Measurements from ENCODE around the gene AK3.

Gene AK3

DNA sequence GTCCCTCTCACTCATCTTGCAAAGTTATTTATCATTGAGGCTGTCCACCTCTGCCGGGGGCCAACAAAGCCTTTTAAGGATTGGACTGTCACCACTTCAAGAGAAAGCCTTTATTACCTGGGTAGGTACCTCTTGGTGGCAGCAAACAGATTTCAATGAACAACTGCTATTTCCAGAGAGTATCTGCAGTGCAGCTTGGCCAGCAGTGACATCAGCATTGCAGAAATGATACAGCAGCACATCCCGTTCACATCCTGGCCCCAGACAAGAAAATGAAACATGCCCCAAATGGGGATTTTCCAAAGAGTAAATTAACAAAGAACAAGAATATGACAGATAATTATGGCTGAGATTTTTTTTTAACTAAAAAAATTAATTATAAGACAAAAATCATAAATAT is 72.4 kb downstream of the AK3 start:
- ChIA-PET POLR2A (no interaction called here), CTCF (no interaction called here)
- TF ChIP-seq HDGF (IDR thresholded peaks at IDR 0.05; ENCODE audit: borderline replicate concordance), result no peak
- TF ChIP-seq SP1 (IDR thresholded peaks at IDR 0.05), result no peak
- no peak for TF ChIP-seq ZNF384 (IDR thresholded peaks at IDR 0.05)
- no peak for TF ChIP-seq SUZ12 (IDR thresholded peaks at IDR 0.05)
- no peak for TF ChIP-seq BHLHE40 (IDR thresholded peaks at IDR 0.05; ENCODE audit: borderline replicate concordance)
- TF ChIP-seq TARDBP (IDR thresholded peaks at IDR 0.05), result no peak
- TF ChIP-seq CTBP1 (IDR thresholded peaks at IDR 0.05; ENCODE audit: borderline replicate concordance), result no peak
- no peak for TF ChIP-seq FOXA1 (IDR thresholded peaks at IDR 0.05)
- TF ChIP-seq FOXM1 (IDR thresholded peaks at IDR 0.05; ENCODE audit: borderline replicate concordance), result no peak
- no peak for TF ChIP-seq ELF4 (IDR thresholded peaks at IDR 0.05)
- TF ChIP-seq, protein P1, sequence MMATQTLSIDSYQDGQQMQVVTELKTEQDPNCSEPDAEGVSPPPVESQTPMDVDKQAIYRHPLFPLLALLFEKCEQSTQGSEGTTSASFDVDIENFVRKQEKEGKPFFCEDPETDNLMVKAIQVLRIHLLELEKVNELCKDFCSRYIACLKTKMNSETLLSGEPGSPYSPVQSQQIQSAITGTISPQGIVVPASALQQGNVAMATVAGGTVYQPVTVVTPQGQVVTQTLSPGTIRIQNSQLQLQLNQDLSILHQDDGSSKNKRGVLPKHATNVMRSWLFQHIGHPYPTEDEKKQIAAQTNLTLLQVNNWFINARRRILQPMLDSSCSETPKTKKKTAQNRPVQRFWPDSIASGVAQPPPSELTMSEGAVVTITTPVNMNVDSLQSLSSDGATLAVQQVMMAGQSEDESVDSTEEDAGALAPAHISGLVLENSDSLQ (IDR thresholded peaks at IDR 0.05), result no peak
- TF ChIP-seq FOXK2 (IDR thresholded peaks at IDR 0.05), result no peak
- TF ChIP-seq LEF1 (IDR thresholded peaks at IDR 0.05; ENCODE audit: borderline replicate concordance), result no peak
- no peak for TF ChIP-seq NFRKB (IDR thresholded peaks at IDR 0.05)
- TF ChIP-seq L3MBTL2 (conservative IDR thresholded peaks at IDR 0.05), result no peak
- no peak for TF ChIP-seq ARNT (IDR thresholded peaks at IDR 0.05)
- no peak for DNase-seq (ENCODE audit: extremely low spot score)

DNA sequence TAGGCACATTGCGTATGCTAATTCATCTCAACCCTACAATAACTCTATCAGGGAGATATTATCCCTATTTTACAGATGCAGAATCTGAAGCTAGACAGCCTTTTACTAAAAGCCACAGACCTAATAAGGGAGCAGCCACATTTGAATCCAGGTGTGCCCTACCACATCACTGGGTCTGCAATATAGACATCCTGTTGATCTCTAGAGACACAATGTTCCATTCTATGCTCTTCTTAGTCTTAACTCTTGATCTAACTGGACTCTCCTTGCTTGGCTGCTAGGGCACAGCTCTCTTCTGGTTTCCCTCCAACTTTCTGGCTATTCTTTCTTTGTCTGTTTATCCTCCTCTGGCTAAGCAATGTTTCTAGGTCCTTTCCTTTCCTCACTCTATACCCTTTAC is 73.3 kb downstream of the AK3 start:
- TF ChIP-seq ZNF384 (IDR thresholded peaks at IDR 0.05) (no peak), FOXA1 (IDR thresholded peaks at IDR 0.05) (no peak), ELF4 (IDR thresholded peaks at IDR 0.05) (no peak), L3MBTL2 (conservative IDR thresholded peaks at IDR 0.05) (no peak), TARDBP (IDR thresholded peaks at IDR 0.05) (no peak), CTBP1 (IDR thresholded peaks at IDR 0.05; ENCODE audit: borderline replicate concordance) (no peak), BHLHE40 (IDR thresholded peaks at IDR 0.05; ENCODE audit: borderline replicate concordance) (no peak), NFRKB (IDR thresholded peaks at IDR 0.05) (no peak), SP1 (IDR thresholded peaks at IDR 0.05) (no peak), FOXK2 (IDR thresholded peaks at IDR 0.05) (no peak), ARNT (IDR thresholded peaks at IDR 0.05) (no peak), LEF1 (IDR thresholded peaks at IDR 0.05; ENCODE audit: borderline replicate concordance) (no peak), FOXM1 (IDR thresholded peaks at IDR 0.05; ENCODE audit: borderline replicate concordance) (no peak), SUZ12 (IDR thresholded peaks at IDR 0.05) (no peak)
- TF ChIP-seq, protein P1 (IDR thresholded peaks at IDR 0.05), result no peak

DNA sequence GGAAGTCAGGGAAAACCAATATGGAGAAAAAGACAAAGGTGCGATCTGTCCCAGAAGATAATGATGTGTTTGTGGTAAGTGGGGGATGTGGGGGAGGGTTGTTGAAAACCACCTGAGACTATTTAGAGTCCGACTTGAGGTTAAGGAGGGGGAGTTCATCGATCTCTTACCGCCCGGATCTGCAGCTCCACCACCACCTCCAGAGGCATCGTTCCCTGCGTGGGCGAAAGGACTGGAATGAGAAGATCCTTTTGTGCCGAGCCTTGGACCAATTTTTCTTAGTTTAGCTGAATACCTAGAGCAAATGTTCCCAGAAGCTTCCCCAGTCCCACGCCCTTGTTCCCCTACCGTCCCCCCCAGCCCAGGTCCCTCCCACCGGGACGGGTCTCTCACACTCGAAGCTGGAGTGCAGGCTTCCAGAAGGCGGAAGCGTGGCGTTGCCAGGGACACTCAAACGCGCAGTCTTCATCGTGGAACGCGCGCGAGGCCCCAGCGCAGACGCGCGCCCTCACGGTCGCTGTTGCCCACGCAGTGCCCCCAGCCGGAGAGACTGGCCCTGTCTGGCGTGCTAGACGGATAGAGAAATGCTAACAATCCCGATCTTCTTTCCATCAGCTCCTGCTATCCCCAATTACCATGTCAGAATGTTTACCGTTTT is 74.8 kb downstream of the AK3 start, which contains the start of gene SPATA6L:
SPATA6L (minus strand) TSS at position 439 of the 658 bp plus-strand sequence; CDS start at position 209, 230 bp downstream.
- no peak for DNase-seq (ENCODE audit: extremely low spot score)

More for the DNA sequence above, 73.3 kb downstream of the AK3 start:
- DNase-seq (ENCODE audit: extremely low spot score), result no peak
- CTCF ChIA-PET, result no interaction called here
- POLR2A ChIA-PET, result no interaction called here

DNA sequence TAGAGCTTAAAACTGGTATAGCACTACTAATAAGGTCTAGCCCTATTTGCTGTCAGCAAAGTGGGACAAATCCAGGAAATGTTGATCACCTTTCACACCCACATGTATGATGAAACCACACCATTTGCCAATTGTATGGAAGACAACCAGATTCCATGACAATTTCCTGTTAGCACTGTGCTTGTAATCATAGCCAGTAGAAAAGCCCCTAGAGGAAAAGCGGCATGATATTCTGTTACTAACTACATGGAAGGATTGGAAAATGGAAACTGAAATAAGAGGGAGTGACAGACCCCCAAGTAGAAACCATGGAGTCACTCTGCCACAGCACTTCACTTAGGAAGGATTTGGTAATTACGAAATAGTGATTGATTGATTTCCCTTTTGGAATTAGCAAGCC is 75.6 kb downstream of the AK3 start:
- ChIA-PET CTCF (interaction anchor here (1.1 kb wide), 1 partner anchor 14 kb away, joined by 3 read pairs; the partner anchor contains the start of gene CDC37L1), POLR2A (interaction anchor here (1.2 to 2.5 kb wide), 2 partner anchors 14 to 17 kb away, joined by 3 to 14 read pairs; partner anchors contain the start of gene CDC37L1)
- no peak for DNase-seq (ENCODE audit: extremely low spot score)
- TF ChIP-seq, protein P1 (IDR thresholded peaks at IDR 0.05), result no peak
- TF ChIP-seq FOXM1 (IDR thresholded peaks at IDR 0.05; ENCODE audit: borderline replicate concordance) (no peak), LEF1 (IDR thresholded peaks at IDR 0.05; ENCODE audit: borderline replicate concordance) (no peak), L3MBTL2 (conservative IDR thresholded peaks at IDR 0.05) (no peak), CTBP1 (IDR thresholded peaks at IDR 0.05; ENCODE audit: borderline replicate concordance) (no peak), FOXA1 (IDR thresholded peaks at IDR 0.05) (no peak), SP1 (IDR thresholded peaks at IDR 0.05) (no peak), HDGF (IDR thresholded peaks at IDR 0.05; ENCODE audit: borderline replicate concordance) (no peak), ZNF384 (IDR thresholded peaks at IDR 0.05) (no peak), SUZ12 (IDR thresholded peaks at IDR 0.05) (no peak), BHLHE40 (IDR thresholded peaks at IDR 0.05; ENCODE audit: borderline replicate concordance) (no peak), TARDBP (IDR thresholded peaks at IDR 0.05) (no peak), FOXK2 (IDR thresholded peaks at IDR 0.05) (no peak), ELF4 (IDR thresholded peaks at IDR 0.05) (no peak), ARNT (IDR thresholded peaks at IDR 0.05) (no peak), NFRKB (IDR thresholded peaks at IDR 0.05) (no peak)

More for the DNA sequence above, 74.8 kb downstream of the AK3 start, which contains the start of gene SPATA6L:
- POLR2A ChIA-PET, result interaction anchor here (1.2 to 2.5 kb wide), 2 partner anchors 13 to 16 kb away, joined by 3 to 14 read pairs; partner anchors contain the start of gene CDC37L1
- CTCF ChIA-PET, result interaction anchor here (0.9 to 1.1 kb wide), 2 partner anchors 9 to 13 kb away, joined by 3 read pairs; partner anchors contain the start of gene CDC37L1
- TF ChIP-seq FOXK2 (IDR thresholded peaks at IDR 0.05) (no peak), BHLHE40 (IDR thresholded peaks at IDR 0.05; ENCODE audit: borderline replicate concordance) (no peak), L3MBTL2 (conservative IDR thresholded peaks at IDR 0.05) (no peak), TARDBP (IDR thresholded peaks at IDR 0.05) (no peak), ELF4 (IDR thresholded peaks at IDR 0.05) (no peak), LEF1 (IDR thresholded peaks at IDR 0.05; ENCODE audit: borderline replicate concordance) (no peak), CTBP1 (IDR thresholded peaks at IDR 0.05; ENCODE audit: borderline replicate concordance) (no peak), NFRKB (IDR thresholded peaks at IDR 0.05) (no peak), ZNF384 (IDR thresholded peaks at IDR 0.05) (no peak), FOXM1 (IDR thresholded peaks at IDR 0.05; ENCODE audit: borderline replicate concordance) (no peak), SP1 (IDR thresholded peaks at IDR 0.05) (no peak), SUZ12 (IDR thresholded peaks at IDR 0.05) (no peak)
- TF ChIP-seq, protein P1 (IDR thresholded peaks at IDR 0.05), result no peak

All from HEK293T (cell line).